ENCODE results near the gene AP2A2. TPM values are rescaled to one million over a fixed set of nuclear protein-coding genes. Genes with fewer than 3 reads are reported as not detected.

Gene AP2A2
- total RNA-seq, 1 donor from 2014 or later: 58.7 TPM

GRCh38 chr11:1033016-1033798 is 107.5 kb downstream of the AP2A2 start:
- DNase-seq (ENCODE audit: extremely low spot score in 2 of 2): no peak
- Histone ChIP-seq H3K4me3 (no peak overlapping the region), H3K36me3 (no peaks in the 10 kb centered on the region), H3K4me1 (no peaks in the 10 kb centered on the region), H3K27me3 (no peaks in the 10 kb centered on the region), H3K9me3 (no peaks in the 10 kb centered on the region), H3K27ac (no peak overlapping the region)
- TF ChIP-seq POLR2A (IDR thresholded peaks at IDR 0.05) (no peak), POLR2AphosphoS5 (IDR thresholded peaks at IDR 0.05; ENCODE audit: insufficient read depth in 1 of 2, low read depth in 1 of 2) (no peak)
- TF ChIP-seq, protein P1, sequence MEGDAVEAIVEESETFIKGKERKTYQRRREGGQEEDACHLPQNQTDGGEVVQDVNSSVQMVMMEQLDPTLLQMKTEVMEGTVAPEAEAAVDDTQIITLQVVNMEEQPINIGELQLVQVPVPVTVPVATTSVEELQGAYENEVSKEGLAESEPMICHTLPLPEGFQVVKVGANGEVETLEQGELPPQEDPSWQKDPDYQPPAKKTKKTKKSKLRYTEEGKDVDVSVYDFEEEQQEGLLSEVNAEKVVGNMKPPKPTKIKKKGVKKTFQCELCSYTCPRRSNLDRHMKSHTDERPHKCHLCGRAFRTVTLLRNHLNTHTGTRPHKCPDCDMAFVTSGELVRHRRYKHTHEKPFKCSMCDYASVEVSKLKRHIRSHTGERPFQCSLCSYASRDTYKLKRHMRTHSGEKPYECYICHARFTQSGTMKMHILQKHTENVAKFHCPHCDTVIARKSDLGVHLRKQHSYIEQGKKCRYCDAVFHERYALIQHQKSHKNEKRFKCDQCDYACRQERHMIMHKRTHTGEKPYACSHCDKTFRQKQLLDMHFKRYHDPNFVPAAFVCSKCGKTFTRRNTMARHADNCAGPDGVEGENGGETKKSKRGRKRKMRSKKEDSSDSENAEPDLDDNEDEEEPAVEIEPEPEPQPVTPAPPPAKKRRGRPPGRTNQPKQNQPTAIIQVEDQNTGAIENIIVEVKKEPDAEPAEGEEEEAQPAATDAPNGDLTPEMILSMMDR (IDR thresholded peaks at IDR 0.05): no peak
- intact Hi-C loops (cut with DNase I): no loop called here

GRCh38 chr11:1034001-1034400 is 108.3 kb downstream of the AP2A2 start:
- no peaks in the 10 kb centered on the region for H3K4me1 ChIP-seq
- DNase-seq (ENCODE audit: extremely low spot score in 2 of 2): no peak
- H3K27ac ChIP-seq: no peak overlapping the region
- TF ChIP-seq, protein P1 (IDR thresholded peaks at IDR 0.05): no peak
- TF ChIP-seq POLR2A (IDR thresholded peaks at IDR 0.05): no peak
- no peak for TF ChIP-seq POLR2AphosphoS5 (IDR thresholded peaks at IDR 0.05; ENCODE audit: insufficient read depth in 1 of 2, low read depth in 1 of 2)
- H3K9me3 ChIP-seq: no peaks in the 10 kb centered on the region
- H3K4me3 ChIP-seq: no peak overlapping the region
- intact Hi-C loops (cut with DNase I): no loop called here
- no peaks in the 10 kb centered on the region for H3K27me3 ChIP-seq
- no peaks in the 10 kb centered on the region for H3K36me3 ChIP-seq

GRCh38 chr11:1034456-1035295 is 109.0 kb downstream of the AP2A2 start:
- no peak overlapping the region for H3K27ac ChIP-seq
- no peaks in the 10 kb centered on the region for H3K9me3 ChIP-seq
- no peaks in the 10 kb centered on the region for H3K36me3 ChIP-seq
- H3K27me3 ChIP-seq: no peaks in the 10 kb centered on the region
- no peaks in the 10 kb centered on the region for H3K4me1 ChIP-seq
- no peak for DNase-seq (ENCODE audit: extremely low spot score in 2 of 2)
- no peak overlapping the region for H3K4me3 ChIP-seq
- intact Hi-C loops (cut with DNase I): no loop called here
- TF ChIP-seq, protein P1 (IDR thresholded peaks at IDR 0.05): no peak
- TF ChIP-seq POLR2A (IDR thresholded peaks at IDR 0.05) (no peak), POLR2AphosphoS5 (IDR thresholded peaks at IDR 0.05; ENCODE audit: insufficient read depth in 1 of 2, low read depth in 1 of 2) (no peak)

- H3K9me3 ChIP-seq: no peaks in the 10 kb centered on the region
- no peaks in the 10 kb centered on the region for H3K27me3 ChIP-seq
- H3K4me1 ChIP-seq: no peaks in the 10 kb centered on the region
- intact Hi-C loops (cut with DNase I): no loop called here
- H3K4me3 ChIP-seq: no peak overlapping the region
- no peak overlapping the region for H3K27ac ChIP-seq
- no peak for DNase-seq (ENCODE audit: extremely low spot score in 2 of 2)
- H3K36me3 ChIP-seq: no peaks in the 10 kb centered on the region
- TF ChIP-seq, protein P1 (IDR thresholded peaks at IDR 0.05): no peak
- TF ChIP-seq POLR2A (IDR thresholded peaks at IDR 0.05): no peak
- no peak for TF ChIP-seq POLR2AphosphoS5 (IDR thresholded peaks at IDR 0.05; ENCODE audit: insufficient read depth in 1 of 2, low read depth in 1 of 2)
These were observed 110.1 kb downstream of the AP2A2 start for GRCh38 chr11:1035577-1036283.

Measured in vagina (tissue), 2 donors.